Measurements from ENCODE around the gene PDCD4.

GRCh38 chr10:110919971-110920881 lies 48.5 kb downstream of the PDCD4 start:
- TF ChIP-seq, protein P1, sequence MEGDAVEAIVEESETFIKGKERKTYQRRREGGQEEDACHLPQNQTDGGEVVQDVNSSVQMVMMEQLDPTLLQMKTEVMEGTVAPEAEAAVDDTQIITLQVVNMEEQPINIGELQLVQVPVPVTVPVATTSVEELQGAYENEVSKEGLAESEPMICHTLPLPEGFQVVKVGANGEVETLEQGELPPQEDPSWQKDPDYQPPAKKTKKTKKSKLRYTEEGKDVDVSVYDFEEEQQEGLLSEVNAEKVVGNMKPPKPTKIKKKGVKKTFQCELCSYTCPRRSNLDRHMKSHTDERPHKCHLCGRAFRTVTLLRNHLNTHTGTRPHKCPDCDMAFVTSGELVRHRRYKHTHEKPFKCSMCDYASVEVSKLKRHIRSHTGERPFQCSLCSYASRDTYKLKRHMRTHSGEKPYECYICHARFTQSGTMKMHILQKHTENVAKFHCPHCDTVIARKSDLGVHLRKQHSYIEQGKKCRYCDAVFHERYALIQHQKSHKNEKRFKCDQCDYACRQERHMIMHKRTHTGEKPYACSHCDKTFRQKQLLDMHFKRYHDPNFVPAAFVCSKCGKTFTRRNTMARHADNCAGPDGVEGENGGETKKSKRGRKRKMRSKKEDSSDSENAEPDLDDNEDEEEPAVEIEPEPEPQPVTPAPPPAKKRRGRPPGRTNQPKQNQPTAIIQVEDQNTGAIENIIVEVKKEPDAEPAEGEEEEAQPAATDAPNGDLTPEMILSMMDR (IDR thresholded peaks at IDR 0.05): no peak
- TF ChIP-seq POLR2AphosphoS5 (IDR thresholded peaks at IDR 0.05) (no peak), POLR2A (IDR thresholded peaks at IDR 0.05) (no peak), EP300 (IDR thresholded peaks at IDR 0.05) (no peak)

Measured in upper lobe of left lung (tissue), 4 donors.